ENCODE measurements around the gene CDT1. TPM values are rescaled to one million over a fixed set of nuclear protein-coding genes. Genes with fewer than 3 reads are reported as not detected.
A peak's percentile ranks its signal among the peaks of the same experiment; 100 is the strongest.

The CDT1 gene
- total and polyA plus RNA-seq, 8 donors = 9.3 to 20.4 (median 13.4) TPM

DNA sequence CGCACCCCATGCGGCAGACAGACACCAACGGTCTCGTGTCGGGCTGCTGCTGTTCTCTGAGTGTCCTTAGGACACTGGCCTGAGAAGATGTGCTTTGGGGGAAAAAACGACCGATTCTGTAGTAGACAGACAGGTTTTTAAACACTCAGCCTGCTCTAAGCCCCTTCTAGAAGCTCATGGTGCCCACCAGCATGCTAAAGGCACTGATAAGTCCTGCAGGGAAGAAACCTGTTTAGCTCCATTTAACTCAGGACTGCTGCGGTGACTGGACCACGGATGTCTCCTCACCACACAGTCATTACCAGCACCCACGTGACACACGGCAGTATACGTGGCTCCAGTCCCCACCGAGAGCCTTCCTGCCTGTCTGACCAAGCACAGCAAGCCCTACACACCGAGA, 27.2 kb downstream of the CDT1 start:
- H3K4me1 ChIP-seq = no peaks in the 10 kb centered on the region
- no peak overlapping the region for H3K4me3 ChIP-seq
- intact Hi-C loops (cut with DNase I) = no loop called here
- H3K36me3 ChIP-seq = peaks cover 0 to 69% of the 10 kb centered on the region in 2 donors
- no peaks in the 10 kb centered on the region for H3K9me3 ChIP-seq
- H3K27me3 ChIP-seq = no peaks in the 10 kb centered on the region
- no peak for ATAC-seq
- no peak overlapping the region for H3K27ac ChIP-seq
- DNase-seq = no peak
- TF ChIP-seq CTCF (IDR thresholded peaks at IDR 0.05) = no peak

- no peak for ATAC-seq
- Histone ChIP-seq H3K27me3 (no peaks in the 10 kb centered on the region), H3K4me1 (no peaks in the 10 kb centered on the region), H3K27ac (no peak overlapping the region), H3K36me3 (peaks cover 0 to 66% of the 10 kb centered on the region in 2 donors), H3K4me3 (no peak overlapping the region), H3K9me3 (no peaks in the 10 kb centered on the region)
- no peak for TF ChIP-seq CTCF (IDR thresholded peaks at IDR 0.05)
- no peak for DNase-seq
- intact Hi-C loops (cut with DNase I) = no loop called here
Measured at GRCh38 chr16:88831838-88832237, 28.2 kb downstream of the CDT1 start.

GRCh38 chr16:88833086-88833485, 29.5 kb downstream of the CDT1 start:
- ATAC-seq = no peak
- intact Hi-C loops (cut with DNase I) = no loop called here

DNA sequence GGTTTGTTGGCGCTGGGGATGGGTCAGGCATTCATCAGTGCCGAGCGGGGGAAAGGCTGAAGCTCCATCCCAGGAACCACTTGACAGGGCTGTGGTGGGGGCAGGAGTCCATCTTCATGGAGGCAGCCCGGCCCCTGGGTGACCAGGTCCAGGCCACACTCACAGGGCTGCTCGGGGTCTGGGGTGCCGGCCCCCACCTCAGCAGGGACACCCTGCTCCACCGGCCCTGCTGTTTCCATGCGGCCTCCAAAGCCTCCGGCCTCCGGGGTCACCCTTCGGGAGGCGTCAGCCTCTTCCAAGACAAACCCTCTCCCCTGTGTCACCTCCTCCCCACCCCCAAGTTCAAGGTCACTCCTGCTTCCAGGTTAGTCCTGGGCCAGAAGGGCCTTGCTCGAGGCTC, 31.1 kb downstream of the CDT1 start:
- H3K4me3 ChIP-seq = no peak overlapping the region
- H3K36me3 ChIP-seq = peaks cover 0 to 67% of the 10 kb centered on the region in 2 donors
- no peak for TF ChIP-seq CTCF (IDR thresholded peaks at IDR 0.05)
- DNase-seq (no peak), ATAC-seq (no peak)
- no peak overlapping the region for H3K27ac ChIP-seq
- H3K9me3 ChIP-seq = no peaks in the 10 kb centered on the region
- intact Hi-C loops (cut with DNase I) = no loop called here
- H3K4me1 ChIP-seq = peaks cover 0 to 6% of the 10 kb centered on the region in 2 donors
- no peaks in the 10 kb centered on the region for H3K27me3 ChIP-seq

More at GRCh38 chr16:88833086-88833485, 29.5 kb downstream of the CDT1 start:
- H3K4me3 ChIP-seq = no peak overlapping the region
- no peaks in the 10 kb centered on the region for H3K27me3 ChIP-seq
- no peaks in the 10 kb centered on the region for H3K4me1 ChIP-seq
- DNase-seq = no peak
- TF ChIP-seq CTCF (IDR thresholded peaks at IDR 0.05) = no peak
- H3K27ac ChIP-seq = no peak overlapping the region
- H3K9me3 ChIP-seq = no peaks in the 10 kb centered on the region
- peaks cover 0 to 63% of the 10 kb centered on the region in 2 donors for H3K36me3 ChIP-seq

DNA sequence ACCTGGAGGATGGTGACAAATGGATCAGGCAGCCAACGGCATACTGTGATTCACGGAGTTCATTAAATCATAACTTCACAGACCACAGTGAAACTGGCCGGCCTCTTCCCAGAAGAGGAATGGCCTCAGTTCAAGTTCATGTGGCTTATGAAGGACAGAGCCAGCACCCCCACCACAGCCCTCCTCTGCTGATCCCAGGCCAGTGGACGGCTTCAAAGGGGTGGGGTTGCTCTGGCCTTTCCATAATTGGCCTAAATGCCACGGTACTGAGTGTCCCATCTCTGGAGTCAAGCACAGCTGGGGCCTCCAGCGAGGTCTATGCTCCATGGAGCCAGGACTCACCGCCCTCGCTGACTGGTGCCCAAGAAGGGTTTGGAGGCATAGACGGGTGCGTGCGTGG, 31.8 kb downstream of the CDT1 start:
- H3K4me1 ChIP-seq = peaks cover 0 to 12% of the 10 kb centered on the region in 2 donors
- TF ChIP-seq CTCF (IDR thresholded peaks at IDR 0.05) = no peak
- ATAC-seq (peak; percentile 16), DNase-seq (no peak)
- no peaks in the 10 kb centered on the region for H3K27me3 ChIP-seq
- intact Hi-C loops (cut with DNase I) = no loop called here
- H3K9me3 ChIP-seq = no peaks in the 10 kb centered on the region
- H3K36me3 ChIP-seq = peaks cover 0 to 71% of the 10 kb centered on the region in 2 donors
- no peak overlapping the region for H3K27ac ChIP-seq
- no peak overlapping the region for H3K4me3 ChIP-seq

Measured in left lung (tissue), 10 donors.